Central memory CD8-positive, alpha-beta T cell (primary cell): ENCODE measurements around the gene POTEE.
"Not testable (repeated sequence)": the region's sequence is repeated elsewhere in the genome, so short reads cannot be mapped to it uniquely, and the experiment has no call there.

ENCODE experiments used
- ATAC-seq: fragments of 150-1000 bp; cut with Tn5 transposase; replicated peaks from 2 replicates; pipeline ENCODE4 v1.10.0; 2022; ENCODE audit warnings: mild to moderate bottlenecking, moderate FRiP score, moderate number of reproducible peaks; ENCODE audit not compliant: poor library complexity, severe bottlenecking; ENCODE audit errors: extremely low read depth
- DNase-seq, 2 donors: peaks; one replicate each; pipeline ENCODE4 v3.0.0; 2021; ENCODE audit warnings: low spot score in 2 of 2
- H3K27ac Mint-ChIP-seq: one replicate; pipeline ENCODE4 v1.8.0; 2022; ENCODE audit warnings: low read depth, mild to moderate bottlenecking, moderate library complexity, mixed read lengths
- H3K27me3 Mint-ChIP-seq: one replicate; pipeline ENCODE4 v1.8.0; 2022; ENCODE audit warnings: mixed read lengths
- H3K36me3 Mint-ChIP-seq: one replicate; pipeline ENCODE4 v1.8.0; 2022; ENCODE audit warnings: mild to moderate bottlenecking, moderate library complexity, mixed read lengths; ENCODE audit not compliant: insufficient read depth
- H3K4me1 Mint-ChIP-seq: one replicate; pipeline ENCODE4 v1.8.0; 2022; ENCODE audit warnings: mixed read lengths
- H3K4me3 Mint-ChIP-seq: one replicate; pipeline ENCODE4 v1.8.0; 2022; ENCODE audit warnings: mild to moderate bottlenecking, moderate library complexity, mixed read lengths
- H3K9me3 Mint-ChIP-seq: one replicate; pipeline ENCODE4 v1.8.0; 2022; ENCODE audit warnings: mixed read lengths

Gene POTEE

GRCh38 chr2:131217238-131217986, 8.1 kb downstream of the POTEE start:
- not testable (repeated sequence) for H3K27ac Mint-ChIP-seq, H3K36me3 Mint-ChIP-seq, H3K27me3 Mint-ChIP-seq, ATAC-seq, H3K4me3 Mint-ChIP-seq, H3K4me1 Mint-ChIP-seq, DNase-seq, H3K9me3 Mint-ChIP-seq

- H3K9me3 Mint-ChIP-seq, ATAC-seq, H3K4me1 Mint-ChIP-seq, DNase-seq, H3K36me3 Mint-ChIP-seq, H3K4me3 Mint-ChIP-seq, H3K27me3 Mint-ChIP-seq, H3K27ac Mint-ChIP-seq: not testable (repeated sequence)
Observed at GRCh38 chr2:131235543-131236449, 26.5 kb downstream of the POTEE start.
